GM12878 (cell line): ENCODE results near the gene ARIH2. TPM values are rescaled to one million over a fixed set of nuclear protein-coding genes. Genes with fewer than 3 reads are reported as not detected.
A peak's percentile ranks its signal among the peaks of the same experiment; 100 is the strongest.

Experiments used
- microRNA counts: library from miRNA; unstranded; fragments of <30 nt; microRNA quantifications from one replicate; lab custom pipeline; 2016
- microRNA-seq: library from miRNA; unstranded; fragments of <30 nt; microRNA quantifications from one replicate; pipeline ENCODE4, GENCODE V29; 2018
- polyA plus RNA-seq, 11 experiments: library from polyadenylated mRNA; depleted of rRNA in 4 of 11; unstranded in 6 of 11; stranded (reverse) in 5 of 11; fragments of >200 nt; fragmentation: Nextera tagmentation in 4 of 11; fragmentation: Illumina TruSeq in 1 of 11; extraction: Ambion mirVana in 4 of 11; extraction: Trizol in 1 of 11; gene quantifications; 1 replicate in 1 of 11; 2 replicates in 10 of 11; pipeline versions ENCODE4 v1.2.1 to v1.2.3, GENCODE V29; 2011 to 2016; ENCODE audit warnings: inconsistent platforms in 2 of 11, missing spikeins in 2 of 11, low read depth in 1 of 11
- small RNA-seq: library from RNA; depleted of rRNA; stranded (forward); fragments of <200 nt; gene quantifications from one replicate; pipeline ENCODE3, GENCODE V24; 2014
- total RNA-seq, 4 experiments: library from RNA; depleted of rRNA in 3 of 4; stranded (reverse); fragments of >200 nt in 3 of 4; fragmentation: Illumina TruSeq in 1 of 4; extraction: Trizol in 1 of 4; gene quantifications; 2 replicates each; pipeline versions ENCODE4 v1.2.1 to v1.2.3, GENCODE V29; 2013 to 2021

The ARIH2 gene
- total and polyA plus RNA-seq, 10 of the 15 experiments (the other 5 are each of a cell fraction or from before 2014, with no cell fraction given) = 18.7 to 74.7 (median 63.7) TPM

MicroRNA genes within 50 kb of the gene (microRNA counts, 767-probe panel; counts per million panel counts)
- 4,701 counts per million, percentile 97 among the panel's probes with 10 or more counts for microRNA hsa-miR-191-5p (lab: Ali Mortazavi, UCI)
- 3,282 counts per million, percentile 90 among the panel's probes with 10 or more counts for microRNA hsa-miR-425-5p (lab: Ali Mortazavi, UCI)

Small RNAs within 50 kb of the gene (microRNA-seq; reads per million reads assigned to microRNA genes)
- gene MIR191 (17,654 reads per million, percentile 98 among the genes with 10 or more reads in this experiment), gene MIR425 (11,061 reads per million, percentile 97 among the genes with 10 or more reads in this experiment)

Small RNAs within 50 kb of the gene (small RNA-seq; reads per million reads assigned to genes)
- gene MIR191 (30,206 reads per million, percentile 100 among the genes with 10 or more reads in this experiment), gene MIR425 (855 reads per million, percentile 100 among the genes with 10 or more reads in this experiment)

Other genes with a start within 250 kb of the ARIH2 start
Only the 7 nearest of the 14 such genes appear.
- 18.6 TPM in 2 replicates for gene PRKAR2A, start 71.0 kb upstream of the ARIH2 start, total RNA-seq (2014; rRNA removed)
- gene PRKAR2A, start 71.0 kb upstream of the ARIH2 start, total RNA-seq (2014; rRNA removed; fragmentation: Illumina TruSeq; extraction: Trizol) = 19.6 and 22.1 TPM in 2 replicates
- 38.2 and 46.2 TPM in 2 replicates for gene PRKAR2A, start 71.0 kb upstream of the ARIH2 start, total RNA-seq (2021)
- 11.6 and 15.1 TPM in 2 replicates for gene PRKAR2A, start 71.0 kb upstream of the ARIH2 start, polyA plus RNA-seq (2011; rRNA removed)
- gene PRKAR2A, start 71.0 kb upstream of the ARIH2 start, polyA plus RNA-seq (2014; fragmentation: Illumina TruSeq; extraction: Trizol) = 22.7 and 24.0 TPM in 2 replicates
- 10 to 100 TPM in 1 of 2 experiments, 1 to 10 TPM in 1; 9.8 to 11.1 TPM for gene PRKAR2A, start 71.0 kb upstream of the ARIH2 start, polyA plus RNA-seq (2014; fragmentation: Nextera tagmentation; extraction: Ambion mirVana)
- 12.3 and 14.5 TPM in 2 replicates for gene PRKAR2A, start 71.0 kb upstream of the ARIH2 start, polyA plus RNA-seq (2014; rRNA removed)
- gene PRKAR2A, start 71.0 kb upstream of the ARIH2 start, polyA plus RNA-seq (2016; fragmentation: Nextera tagmentation; extraction: Ambion mirVana) = 10 to 100 TPM; 13.1 to 13.4 TPM
- 22.4 and 22.9 TPM in 2 replicates for gene SLC25A20, start 20.0 kb upstream of the ARIH2 start, total RNA-seq (2014; rRNA removed)
- gene SLC25A20, start 20.0 kb upstream of the ARIH2 start, total RNA-seq (2014; rRNA removed; fragmentation: Illumina TruSeq; extraction: Trizol) = 20.7 and 24.2 TPM in 2 replicates
- 12.9 and 14.5 TPM in 2 replicates for gene SLC25A20, start 20.0 kb upstream of the ARIH2 start, total RNA-seq (2021)
- 26.2 and 31.5 TPM in 2 replicates for gene SLC25A20, start 20.0 kb upstream of the ARIH2 start, polyA plus RNA-seq (2011; rRNA removed)
- gene SLC25A20, start 20.0 kb upstream of the ARIH2 start, polyA plus RNA-seq (2014; fragmentation: Illumina TruSeq; extraction: Trizol) = 21.9 and 24.0 TPM in 2 replicates
- gene SLC25A20, start 20.0 kb upstream of the ARIH2 start, polyA plus RNA-seq (2014; fragmentation: Nextera tagmentation; extraction: Ambion mirVana) = 10 to 100 TPM; 14.4 to 18.7 TPM
- gene SLC25A20, start 20.0 kb upstream of the ARIH2 start, polyA plus RNA-seq (2014; rRNA removed) = 18.5 TPM in 2 replicates
- 10 to 100 TPM; 31.5 to 38.6 TPM for gene SLC25A20, start 20.0 kb upstream of the ARIH2 start, polyA plus RNA-seq (2016; fragmentation: Nextera tagmentation; extraction: Ambion mirVana)
- 27.1 and 31.1 TPM in 2 replicates for gene P4HTM, start 71.4 kb downstream of the ARIH2 start, total RNA-seq (2014; rRNA removed)
- gene P4HTM, start 71.4 kb downstream of the ARIH2 start, total RNA-seq (2014; rRNA removed; fragmentation: Illumina TruSeq; extraction: Trizol) = 13.6 and 13.7 TPM in 2 replicates
- 24.4 and 28.6 TPM in 2 replicates for gene P4HTM, start 71.4 kb downstream of the ARIH2 start, total RNA-seq (2021)
- gene P4HTM, start 71.4 kb downstream of the ARIH2 start, polyA plus RNA-seq (2011; rRNA removed) = 15.8 and 23.6 TPM in 2 replicates
- gene P4HTM, start 71.4 kb downstream of the ARIH2 start, polyA plus RNA-seq (2014; fragmentation: Illumina TruSeq; extraction: Trizol) = 5.3 and 9.7 TPM in 2 replicates
- gene P4HTM, start 71.4 kb downstream of the ARIH2 start, polyA plus RNA-seq (2014; fragmentation: Nextera tagmentation; extraction: Ambion mirVana) = 1 to 10 TPM in 1 of 2 experiments, under 1 TPM in 1; 0.76 to 6.5 TPM
- gene P4HTM, start 71.4 kb downstream of the ARIH2 start, polyA plus RNA-seq (2014; rRNA removed) = 28.7 and 28.8 TPM in 2 replicates
- 10 to 100 TPM; 22.7 to 23.1 TPM for gene P4HTM, start 71.4 kb downstream of the ARIH2 start, polyA plus RNA-seq (2016; fragmentation: Nextera tagmentation; extraction: Ambion mirVana)
- 72.6 and 85.5 TPM in 2 replicates for gene WDR6, start 88.5 kb downstream of the ARIH2 start, total RNA-seq (2014; rRNA removed)
- gene WDR6, start 88.5 kb downstream of the ARIH2 start, total RNA-seq (2014; rRNA removed; fragmentation: Illumina TruSeq; extraction: Trizol) = 57.8 and 59.9 TPM in 2 replicates
- 150 and 169 TPM in 2 replicates for gene WDR6, start 88.5 kb downstream of the ARIH2 start, total RNA-seq (2021)
- 53.5 and 119 TPM in 2 replicates for gene WDR6, start 88.5 kb downstream of the ARIH2 start, polyA plus RNA-seq (2011; rRNA removed)
- 60.4 and 105 TPM in 2 replicates for gene WDR6, start 88.5 kb downstream of the ARIH2 start, polyA plus RNA-seq (2014; fragmentation: Illumina TruSeq; extraction: Trizol)
- gene WDR6, start 88.5 kb downstream of the ARIH2 start, polyA plus RNA-seq (2014; fragmentation: Nextera tagmentation; extraction: Ambion mirVana) = 10 to 100 TPM; 21.3 to 24.1 TPM
- gene WDR6, start 88.5 kb downstream of the ARIH2 start, polyA plus RNA-seq (2014; rRNA removed) = 126 and 141 TPM in 2 replicates
- 100 to 1,000 TPM; 110 to 116 TPM for gene WDR6, start 88.5 kb downstream of the ARIH2 start, polyA plus RNA-seq (2016; fragmentation: Nextera tagmentation; extraction: Ambion mirVana)
- gene DALRD3, start 99.7 kb downstream of the ARIH2 start, total RNA-seq (2014; rRNA removed) = 28.2 and 30.4 TPM in 2 replicates
- gene DALRD3, start 99.7 kb downstream of the ARIH2 start, total RNA-seq (2014; rRNA removed; fragmentation: Illumina TruSeq; extraction: Trizol) = 12.2 and 14.9 TPM in 2 replicates
- gene DALRD3, start 99.7 kb downstream of the ARIH2 start, total RNA-seq (2021) = 20.5 and 23.7 TPM in 2 replicates
- 15.6 and 26.3 TPM in 2 replicates for gene DALRD3, start 99.7 kb downstream of the ARIH2 start, polyA plus RNA-seq (2011; rRNA removed)
- gene DALRD3, start 99.7 kb downstream of the ARIH2 start, polyA plus RNA-seq (2014; fragmentation: Illumina TruSeq; extraction: Trizol) = 13.8 and 15.7 TPM in 2 replicates
- 10 to 100 TPM; 10.1 to 21.9 TPM for gene DALRD3, start 99.7 kb downstream of the ARIH2 start, polyA plus RNA-seq (2014; fragmentation: Nextera tagmentation; extraction: Ambion mirVana)
- 23.0 and 27.3 TPM in 2 replicates for gene DALRD3, start 99.7 kb downstream of the ARIH2 start, polyA plus RNA-seq (2014; rRNA removed)
- gene DALRD3, start 99.7 kb downstream of the ARIH2 start, polyA plus RNA-seq (2016; fragmentation: Nextera tagmentation; extraction: Ambion mirVana) = 10 to 100 TPM; 21.2 to 26.0 TPM
- 133 and 136 TPM in 2 replicates for gene NDUFAF3, start 103.3 kb downstream of the ARIH2 start, total RNA-seq (2014; rRNA removed)
- gene NDUFAF3, start 103.3 kb downstream of the ARIH2 start, total RNA-seq (2014; rRNA removed; fragmentation: Illumina TruSeq; extraction: Trizol) = 34.1 and 37.1 TPM in 2 replicates
- 83.5 and 87.4 TPM in 2 replicates for gene NDUFAF3, start 103.3 kb downstream of the ARIH2 start, total RNA-seq (2021)
- gene NDUFAF3, start 103.3 kb downstream of the ARIH2 start, polyA plus RNA-seq (2011; rRNA removed) = 15.4 and 25.4 TPM in 2 replicates
- gene NDUFAF3, start 103.3 kb downstream of the ARIH2 start, polyA plus RNA-seq (2014; fragmentation: Illumina TruSeq; extraction: Trizol) = 13.3 and 40.4 TPM in 2 replicates
- gene NDUFAF3, start 103.3 kb downstream of the ARIH2 start, polyA plus RNA-seq (2014; fragmentation: Nextera tagmentation; extraction: Ambion mirVana) = 10 to 100 TPM; 31.3 to 40.2 TPM
- 103 and 121 TPM in 2 replicates for gene NDUFAF3, start 103.3 kb downstream of the ARIH2 start, polyA plus RNA-seq (2014; rRNA removed)
- 100 to 1,000 TPM; 217 to 228 TPM for gene NDUFAF3, start 103.3 kb downstream of the ARIH2 start, polyA plus RNA-seq (2016; fragmentation: Nextera tagmentation; extraction: Ambion mirVana)
- 372 and 393 TPM in 2 replicates for gene IMPDH2, start 110.6 kb downstream of the ARIH2 start, total RNA-seq (2014; rRNA removed)
- 334 and 349 TPM in 2 replicates for gene IMPDH2, start 110.6 kb downstream of the ARIH2 start, total RNA-seq (2014; rRNA removed; fragmentation: Illumina TruSeq; extraction: Trizol)
- gene IMPDH2, start 110.6 kb downstream of the ARIH2 start, total RNA-seq (2021) = 308 and 317 TPM in 2 replicates
- gene IMPDH2, start 110.6 kb downstream of the ARIH2 start, polyA plus RNA-seq (2011; rRNA removed) = 152 and 190 TPM in 2 replicates
- 293 and 341 TPM in 2 replicates for gene IMPDH2, start 110.6 kb downstream of the ARIH2 start, polyA plus RNA-seq (2014; fragmentation: Illumina TruSeq; extraction: Trizol)
- gene IMPDH2, start 110.6 kb downstream of the ARIH2 start, polyA plus RNA-seq (2014; fragmentation: Nextera tagmentation; extraction: Ambion mirVana) = 100 to 1,000 TPM; 386 to 424 TPM
- gene IMPDH2, start 110.6 kb downstream of the ARIH2 start, polyA plus RNA-seq (2014; rRNA removed) = 354 and 382 TPM in 2 replicates
- gene IMPDH2, start 110.6 kb downstream of the ARIH2 start, polyA plus RNA-seq (2016; fragmentation: Nextera tagmentation; extraction: Ambion mirVana) = 100 to 1,000 TPM; 229 to 255 TPM